ENCODE data around the gene PRR13.
A peak's percentile ranks its signal among the peaks of the same experiment; 100 is the strongest.
"Not testable (repeated sequence)": the region's sequence is repeated elsewhere in the genome, so short reads cannot be mapped to it uniquely, and the experiment has no call there.

Gene PRR13, protein sequence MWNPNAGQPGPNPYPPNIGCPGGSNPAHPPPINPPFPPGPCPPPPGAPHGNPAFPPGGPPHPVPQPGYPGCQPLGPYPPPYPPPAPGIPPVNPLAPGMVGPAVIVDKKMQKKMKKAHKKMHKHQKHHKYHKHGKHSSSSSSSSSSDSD

GRCh38 chr12:53441040-53441833, at the start of gene PRR13:
TSS of gene PRR13 (plus strand) at chr12:53441734. CDS start at chr12:53442715, 981 bp downstream.
- peak; percentile 99 for DNase-seq

DNA sequence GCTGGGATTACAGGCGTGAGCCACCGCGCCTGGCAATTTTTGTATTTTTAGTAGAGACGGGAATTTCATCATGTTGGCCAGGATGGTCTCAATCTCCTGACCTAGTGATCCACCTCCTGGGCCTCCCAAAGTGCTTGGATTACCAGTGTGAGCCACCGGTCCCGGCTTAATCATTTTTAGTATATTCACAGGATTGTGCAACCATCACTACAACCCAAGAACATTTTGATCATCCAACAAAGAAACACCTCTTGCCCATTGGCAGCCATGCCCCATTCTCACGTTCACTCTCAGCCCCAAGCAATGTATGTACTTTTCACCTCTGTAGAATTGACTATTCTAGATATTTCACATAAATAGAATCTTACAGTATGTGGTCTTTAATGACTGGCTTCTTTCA, 41.6 kb upstream of the PRR13 start:
- DNase-seq = no peak

DNA sequence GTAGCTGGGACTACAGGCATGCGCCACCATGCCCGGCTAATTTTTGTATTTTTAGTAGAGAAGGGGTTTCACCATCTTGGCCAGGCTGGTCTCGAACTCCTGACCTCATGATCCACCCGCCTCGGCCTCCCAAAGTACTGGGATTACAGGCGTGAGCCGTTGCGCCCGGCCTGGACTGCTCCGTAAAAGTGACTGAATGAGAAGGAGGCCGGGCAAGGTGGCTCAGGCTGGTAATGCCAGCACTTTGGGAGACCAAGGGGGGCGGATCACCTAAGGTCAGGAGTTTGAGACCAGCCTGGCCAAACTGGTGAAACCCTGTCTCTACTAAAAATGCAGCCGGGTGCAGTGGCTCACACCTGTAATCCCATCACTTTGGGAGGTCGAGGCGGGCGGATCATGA, 39.2 kb upstream of the PRR13 start:
- DNase-seq = not testable (repeated sequence)

GRCh38 chr12:53402871-53403270, 38.7 kb upstream of the PRR13 start:
- DNase-seq = no peak

GRCh38 chr12:53410951-53411350, 30.6 kb upstream of the PRR13 start:
- DNase-seq = no peak

DNA sequence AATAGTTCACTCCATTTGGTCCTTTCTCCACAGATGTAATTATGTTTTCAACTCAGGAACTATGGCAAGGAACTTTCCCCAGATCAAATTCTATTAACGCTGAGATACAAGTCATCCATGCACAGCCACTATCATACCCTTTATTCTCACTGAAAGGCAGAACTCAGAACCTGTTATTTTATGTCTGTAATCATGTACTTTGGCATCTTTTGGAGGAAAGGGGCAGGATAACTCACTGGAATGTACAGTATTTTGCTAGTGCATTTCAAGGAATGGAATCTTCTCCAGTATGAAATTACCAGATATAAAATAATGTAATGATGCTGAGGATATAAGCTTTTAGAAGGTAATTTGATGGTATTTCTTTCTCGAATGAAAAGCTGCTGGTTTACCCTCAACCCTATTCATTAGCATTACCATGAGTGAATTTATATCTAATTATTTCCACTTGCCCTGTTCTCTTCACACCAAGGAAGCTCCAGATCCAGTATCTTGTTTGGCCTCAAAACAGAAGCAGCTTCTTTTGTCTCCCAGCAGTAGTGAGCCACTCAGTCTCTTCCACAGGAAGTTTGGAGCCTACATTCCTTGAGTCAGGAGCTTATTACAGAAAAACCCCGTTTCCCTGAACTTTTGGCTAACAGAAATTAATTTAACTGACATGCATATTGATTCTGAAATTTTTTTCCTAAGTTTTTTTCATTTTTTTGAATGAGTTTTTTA, 27.9 kb upstream of the PRR13 start:
- no peak for DNase-seq

DNA sequence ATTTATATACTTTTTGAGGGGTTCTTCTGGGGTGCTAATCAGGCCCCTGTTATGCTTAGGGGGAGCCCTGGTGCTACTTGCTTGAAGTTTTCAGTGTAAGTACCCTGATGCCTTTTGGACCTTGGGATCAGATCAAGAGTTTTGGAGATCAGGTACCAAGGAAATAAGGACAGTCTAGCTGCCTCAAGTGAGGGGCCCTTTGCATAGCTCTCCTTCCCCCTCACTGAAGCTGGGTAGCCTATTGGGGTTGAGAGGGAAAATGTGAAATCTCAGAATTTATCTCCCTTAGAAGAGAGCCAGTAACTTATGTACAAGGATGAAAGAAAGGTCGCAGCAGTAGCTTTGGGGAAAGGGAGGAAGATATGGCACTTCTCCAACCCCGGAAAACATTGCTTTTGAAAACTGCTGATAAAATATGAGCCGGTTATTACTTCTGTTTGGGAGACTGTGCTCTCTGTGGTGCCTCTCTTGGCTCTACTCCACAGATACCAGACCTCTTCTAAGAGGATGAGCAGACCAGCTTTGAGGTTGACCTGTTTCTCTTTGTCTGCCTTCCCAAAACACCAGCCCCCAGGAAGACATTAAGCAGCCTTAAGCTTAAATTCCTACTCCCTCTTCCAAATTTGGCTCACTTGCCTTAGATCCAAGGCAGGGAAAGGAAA, 26.6 kb upstream of the PRR13 start:
- DNase-seq = no peak

GRCh38 chr12:53415752-53416389, 25.7 kb upstream of the PRR13 start:
- not testable (repeated sequence) for DNase-seq

DNA sequence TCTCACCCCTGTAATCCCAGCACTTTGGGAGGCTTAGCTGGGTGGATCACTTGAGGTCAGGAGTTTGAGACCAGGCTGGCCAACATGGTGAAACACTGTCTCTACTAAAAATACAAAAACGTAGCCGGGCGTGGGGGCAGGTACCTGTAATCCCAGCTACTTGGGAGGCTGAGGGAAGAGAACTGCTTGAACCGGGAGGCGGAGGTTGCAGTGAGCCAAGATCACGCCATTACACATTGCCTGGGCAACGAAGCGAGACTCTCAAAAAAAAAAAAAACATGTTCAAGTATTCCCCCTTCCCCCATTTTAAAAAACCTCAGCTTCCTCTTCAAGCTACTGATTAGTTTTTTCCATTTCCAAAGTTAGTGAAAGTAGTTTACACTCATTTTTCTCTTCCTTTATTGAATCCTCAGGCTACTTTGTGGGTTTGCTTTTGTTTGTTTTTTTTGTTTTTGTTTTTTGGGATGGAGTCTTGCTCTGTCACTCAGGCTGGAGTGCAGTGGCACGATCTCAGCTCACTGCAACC, 24.2 kb upstream of the PRR13 start:
- peak; percentile 23 for DNase-seq

DNA sequence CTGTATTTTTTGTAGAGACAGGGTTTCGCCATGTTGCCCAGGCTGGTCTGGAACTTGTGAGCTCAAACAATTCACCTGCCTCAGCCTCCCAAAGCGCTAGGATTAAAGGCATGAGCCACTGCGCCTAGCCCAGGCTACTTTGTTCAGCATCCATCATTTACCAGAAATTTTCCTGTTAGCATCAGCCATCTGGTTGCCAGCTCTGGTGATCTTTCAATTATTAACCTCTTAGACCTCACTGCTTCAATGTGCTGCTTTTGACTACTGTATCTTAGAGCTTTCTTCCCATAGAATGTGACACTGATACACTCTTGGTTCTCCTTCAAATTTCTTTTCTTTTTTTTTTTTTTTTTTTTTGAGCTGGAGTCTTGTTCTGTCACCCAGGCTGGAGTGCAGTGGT, 23.3 kb upstream of the PRR13 start:
- no peak for DNase-seq

GRCh38 chr12:53419756-53420155, 21.8 kb upstream of the PRR13 start:
- no peak for DNase-seq

DNA sequence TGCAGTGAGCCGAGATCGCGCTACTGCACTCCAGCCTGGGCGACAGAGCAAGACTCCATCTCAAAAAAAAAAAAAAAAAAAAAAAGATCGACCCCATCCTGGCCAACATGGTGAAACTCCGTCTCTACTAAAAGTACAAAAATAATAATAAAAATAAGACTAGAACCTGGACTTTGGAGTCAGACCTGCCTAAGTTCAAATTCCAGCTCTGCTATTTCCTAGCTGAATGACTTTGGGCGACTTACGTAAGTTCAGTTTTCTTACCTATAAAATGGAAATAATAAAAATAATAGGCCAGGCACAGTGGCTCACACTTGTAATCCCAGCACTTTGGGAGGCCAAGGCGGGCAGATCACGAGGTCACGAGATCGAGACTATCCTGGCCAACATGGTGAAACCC, 19.3 kb upstream of the PRR13 start:
- DNase-seq = not testable (repeated sequence)

DNA sequence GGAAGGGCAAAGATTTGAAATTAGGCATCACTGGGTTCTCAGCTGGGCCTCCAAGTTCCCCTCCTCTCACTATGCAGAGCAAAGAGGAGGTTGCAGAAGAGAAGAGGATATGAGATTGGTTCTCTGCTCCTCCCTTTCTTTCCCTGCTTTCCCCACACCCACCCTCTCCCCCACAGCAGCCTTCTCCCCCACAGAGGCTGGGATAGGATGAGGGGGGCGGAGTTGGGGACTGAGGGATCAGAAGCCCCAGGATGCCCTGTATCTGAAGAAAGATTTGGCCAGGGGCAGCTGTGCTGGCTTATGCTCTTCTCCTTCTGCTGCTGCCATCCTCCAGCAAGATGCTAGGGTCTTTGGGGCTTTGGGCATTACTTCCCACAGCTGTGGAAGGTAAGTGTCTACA, 17.9 kb upstream of the PRR13 start, which contains the start of gene AMHR2:
TSS of gene AMHR2 (plus strand) at position 259 of the 400 bp plus-strand sequence. CDS start at position 339, 80 bp downstream.
- DNase-seq = no peak

GRCh38 chr12:53424626-53425514, 16.7 kb upstream of the PRR13 start:
- DNase-seq = no peak

GRCh38 chr12:53425515-53426150, 15.9 kb upstream of the PRR13 start:
- DNase-seq = no peak

- DNase-seq = peak; percentile 68
Measured at GRCh38 chr12:53427905-53428594, 13.5 kb upstream of the PRR13 start.

- no peak for DNase-seq
Measured at GRCh38 chr12:53428741-53429140, 12.8 kb upstream of the PRR13 start.

- DNase-seq = no peak
Measured at GRCh38 chr12:53430116-53430515, 11.4 kb upstream of the PRR13 start.

DNA sequence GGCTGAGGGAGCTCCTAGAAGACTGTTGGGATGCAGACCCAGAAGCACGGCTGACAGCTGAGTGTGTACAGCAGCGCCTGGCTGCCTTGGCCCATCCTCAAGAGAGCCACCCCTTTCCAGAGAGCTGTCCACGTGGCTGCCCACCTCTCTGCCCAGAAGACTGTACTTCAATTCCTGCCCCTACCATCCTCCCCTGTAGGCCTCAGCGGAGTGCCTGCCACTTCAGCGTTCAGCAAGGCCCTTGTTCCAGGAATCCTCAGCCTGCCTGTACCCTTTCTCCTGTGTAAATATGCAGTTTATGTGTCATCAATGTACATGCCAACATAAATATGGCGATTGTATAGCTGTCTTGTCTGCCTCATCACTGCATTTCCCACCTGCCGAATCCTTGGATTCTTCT, 10.3 kb upstream of the PRR13 start:
- DNase-seq = no peak

DNA sequence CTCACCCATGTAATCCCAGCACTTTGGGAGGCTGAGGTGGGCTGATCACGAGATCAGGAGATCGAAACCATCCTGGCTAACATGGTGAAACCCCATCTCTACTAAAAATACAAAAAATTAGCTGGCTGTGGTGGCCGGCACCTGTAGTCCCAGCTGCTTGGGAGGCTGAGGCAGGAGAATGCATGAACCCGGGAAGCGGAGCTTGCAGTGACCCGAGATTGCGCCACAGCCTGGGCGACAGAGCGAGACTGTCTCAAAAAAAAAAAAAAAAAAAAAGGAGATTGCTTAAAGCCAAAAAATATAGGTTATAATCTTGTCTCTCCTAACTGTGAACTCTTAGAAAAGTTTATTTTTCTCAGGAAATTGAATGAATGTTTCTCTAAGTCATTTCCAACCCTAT, 6.2 kb upstream of the PRR13 start:
- DNase-seq = not testable (repeated sequence)

Measured in activated CD4-positive, alpha-beta T cell treated with anti-CD3 and anti-CD28 coated beads for 48 hours (primary cell).